GM18502 (cell line): ENCODE measurements around the gene MCAM.

Experiments
- ATAC-seq: cut with Tn5 transposase; IDR thresholded peaks from one replicate; pipeline ENCODE4 v1.9.1; 2021; ENCODE audit warnings: mild to moderate bottlenecking; ENCODE audit not compliant: unreplicated experiment, poor library complexity

Gene MCAM

GRCh38 chr11:119273721-119274120, 43.2 kb downstream of the MCAM start:
- ATAC-seq = no peak

GRCh38 chr11:119267645-119268044, 49.3 kb downstream of the MCAM start:
- no peak for ATAC-seq

DNA sequence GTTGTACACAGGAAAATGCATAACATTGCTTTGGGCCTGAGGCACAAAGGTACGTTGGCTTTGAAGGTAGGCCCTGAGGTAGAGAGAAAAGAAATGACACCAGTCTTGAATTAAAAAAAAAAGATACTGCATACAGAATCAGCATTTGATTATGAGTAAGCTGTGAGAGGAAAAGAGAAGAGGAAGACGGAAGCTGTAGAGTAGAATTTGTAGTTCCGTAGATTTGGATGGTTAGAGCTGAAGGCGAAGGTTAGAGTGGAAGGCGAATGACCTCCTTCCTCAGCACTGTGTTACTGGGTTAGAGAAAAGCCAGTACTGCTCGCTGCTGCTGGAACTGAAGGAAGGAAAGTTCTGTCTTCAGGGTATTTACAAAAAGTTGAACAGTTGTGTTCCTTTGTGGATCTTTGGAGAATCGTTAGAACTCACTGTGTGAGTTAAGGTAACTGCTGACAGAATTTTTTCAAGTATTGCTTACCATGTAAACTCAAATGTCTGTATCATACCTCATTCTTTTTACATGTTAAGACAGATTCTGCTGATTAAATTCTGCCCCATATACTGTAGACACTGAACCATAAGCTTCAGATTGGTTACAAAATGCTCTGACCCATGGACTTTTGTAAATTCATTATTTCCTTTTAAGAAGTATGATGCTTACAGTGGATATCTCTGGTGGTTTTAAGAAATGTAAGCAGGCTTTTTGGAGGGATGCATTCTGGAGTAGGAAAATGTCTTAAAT, 50.2 kb downstream of the MCAM start:
- ATAC-seq = no peak

GRCh38 chr11:119266063-119266462, 50.9 kb downstream of the MCAM start:
- no peak for ATAC-seq

- no peak for ATAC-seq
These were observed 53.5 kb downstream of the MCAM start for GRCh38 chr11:119263352-119263940.

GRCh38 chr11:119262668-119263351, 54.1 kb downstream of the MCAM start:
- peak; percentile 42 for ATAC-seq

- no peak for ATAC-seq
These were observed 57.9 kb downstream of the MCAM start for GRCh38 chr11:119258983-119259382.
